GM23338 (cell line): Measurements from ENCODE around the gene SV2C. TPM values are rescaled to one million over a fixed set of nuclear protein-coding genes. Genes with fewer than 3 reads are reported as not detected.

Source experiments
- ATAC-seq: fragments of 200-7000 bp; cut with Tn5 transposase; 3 replicates; pipeline ENCODE4 v1.9.1; 2020
- DNase-seq: peaks from one replicate; pipeline ENCODE4 v3.0.0-alpha.2; 2015; ENCODE audit warnings: low spot score
- H2AFZ ChIP-seq: fragments of 200-600 bp; sonication (generic); 2 replicates; pipeline ENCODE4 v1.8.0; 2016; ENCODE audit warnings: antibody characterized with exemption, mild to moderate bottlenecking, moderate library complexity
- H3F3A ChIP-seq: fragments of 200-600 bp; sonication (generic); replicated peaks from 2 replicates; pipeline ENCODE4 v1.8.0; 2017; ENCODE audit warnings: antibody characterized with exemption, mixed run types, low read depth
- H3K27ac ChIP-seq: fragments of 200-600 bp; sonication (generic); 2 replicates; pipeline ENCODE4 v1.6.1; 2016; ENCODE audit warnings: low read depth
- H3K27me3 ChIP-seq: fragments of 200-600 bp; sonication (generic); 2 replicates; pipeline ENCODE4 v1.8.0; 2016; ENCODE audit warnings: mild to moderate bottlenecking, mixed run types, moderate library complexity; ENCODE audit not compliant: insufficient read depth
- H3K36me3 ChIP-seq: fragments of 200-600 bp; sonication (generic); 2 replicates; pipeline ENCODE4 v1.8.0; 2016; ENCODE audit warnings: mild to moderate bottlenecking; ENCODE audit not compliant: insufficient read depth
- H3K4me1 ChIP-seq: fragments of 200-600 bp; sonication (generic); 2 replicates; pipeline ENCODE4 v1.8.0; 2016; ENCODE audit warnings: mild to moderate bottlenecking, moderate library complexity; ENCODE audit not compliant: insufficient read depth
- H3K4me2 ChIP-seq: fragments of 200-600 bp; sonication (generic); 2 replicates; pipeline ENCODE4 v1.7.1; 2017; ENCODE audit warnings: mixed run types
- H3K4me3 ChIP-seq: fragments of 200-600 bp; sonication (generic); 2 replicates; pipeline ENCODE4 v1.6.1; 2016; ENCODE audit warnings: mixed run types
- H3K79me2 ChIP-seq: fragments of 200-600 bp; sonication (generic); replicated peaks from 2 replicates; pipeline ENCODE4 v1.8.0; 2017; ENCODE audit warnings: mild to moderate bottlenecking; ENCODE audit not compliant: insufficient read depth
- H3K9me2 ChIP-seq: fragments of 200-600 bp; sonication (generic); 2 replicates; pipeline ENCODE4 v1.8.0; 2017; ENCODE audit not compliant: insufficient read depth
- H4K20me1 ChIP-seq: fragments of 200-600 bp; sonication (generic); replicated peaks from 2 replicates; pipeline ENCODE4 v1.8.0; 2017; ENCODE audit warnings: mild to moderate bottlenecking; ENCODE audit not compliant: insufficient read depth
- H3K27ac Mint-ChIP-seq: 2 replicates; pipeline ENCODE4 v1.8.0; 2020; ENCODE audit warnings: inconsistent platforms, mild to moderate bottlenecking, moderate library complexity, mixed read lengths
- H3K27me3 Mint-ChIP-seq: 3 replicates; pipeline ENCODE4 v1.8.0; 2022; ENCODE audit warnings: low read depth, mild to moderate bottlenecking, moderate library complexity, mixed read lengths, inconsistent platforms; ENCODE audit not compliant: insufficient read depth, poor library complexity
- H3K36me3 Mint-ChIP-seq: 3 replicates; pipeline ENCODE4 v1.8.0; 2021; ENCODE audit warnings: low read depth, mild to moderate bottlenecking, inconsistent platforms, moderate library complexity, mixed read lengths
- H3K4me1 Mint-ChIP-seq: 3 replicates; pipeline ENCODE4 v1.8.0; 2020; ENCODE audit warnings: mild to moderate bottlenecking, inconsistent platforms, mixed read lengths
- H3K4me3 Mint-ChIP-seq: 3 replicates; pipeline ENCODE4 v1.8.0; 2021; ENCODE audit warnings: moderate library complexity, mild to moderate bottlenecking, inconsistent platforms, mixed read lengths
- H3K9me3 Mint-ChIP-seq: 3 replicates; pipeline ENCODE4 v1.8.0; 2020; ENCODE audit warnings: moderate library complexity, mild to moderate bottlenecking, inconsistent platforms, mixed read lengths
- CREB1 ChIP-seq: fragments of 250-450 bp; sonication (Bioruptor Pico); IDR thresholded peaks from 2 replicates; pipeline ENCODE4 v1.5.0; 2020; ENCODE audit warnings: low read depth, mild to moderate bottlenecking, moderate library complexity
- CTCF ChIP-seq, 2 experiments: fragments of 200-600 bp in 1 of 2; sonication (generic) in 1 of 2; conservative IDR thresholded peaks; 2 replicates each; pipeline versions ENCODE4 v1.5.1 to v1.6.1; 2016 to 2017; ENCODE audit warnings: antibody characterized with exemption in 2 of 2, low read depth in 2 of 2, mild to moderate bottlenecking in 2 of 2, moderate library complexity in 1 of 2
- ETS1 ChIP-seq: IDR thresholded peaks from 2 replicates; pipeline ENCODE4 v1.6.1; 2016; ENCODE audit warnings: antibody characterized with exemption
- EZH2 ChIP-seq: fragments of 200-600 bp; sonication (generic); IDR thresholded peaks from one replicate; pipeline ENCODE4 v1.8.0; 2017; ENCODE audit warnings: antibody characterized with exemption, mild to moderate bottlenecking, low read depth; ENCODE audit not compliant: unreplicated experiment
- EZH2phosphoT487 ChIP-seq: fragments of 200-600 bp; sonication (generic); IDR thresholded peaks from one replicate; pipeline ENCODE4 v1.8.1; 2018; ENCODE audit warnings: antibody characterized with exemption; ENCODE audit not compliant: unreplicated experiment
- JUNB ChIP-seq: IDR thresholded peaks from one replicate; pipeline ENCODE4 v1.6.1; 2016; ENCODE audit warnings: antibody characterized with exemption; ENCODE audit not compliant: unreplicated experiment
- NANOG ChIP-seq: IDR thresholded peaks from 2 replicates; pipeline ENCODE4 v1.6.1; 2016; ENCODE audit warnings: antibody characterized with exemption, borderline replicate concordance
- POLR2AphosphoS5 ChIP-seq: IDR thresholded peaks from 2 replicates; pipeline ENCODE4 v1.6.1; 2016; ENCODE audit warnings: antibody characterized with exemption, low read depth
- REST ChIP-seq: IDR thresholded peaks from one replicate; pipeline ENCODE4 v1.6.1; 2018; ENCODE audit warnings: antibody characterized with exemption; ENCODE audit not compliant: unreplicated experiment
- STAT1 ChIP-seq: IDR thresholded peaks from one replicate; pipeline ENCODE4 v1.6.1; 2016; ENCODE audit warnings: antibody characterized with exemption; ENCODE audit not compliant: unreplicated experiment
- ZNF114 ChIP-seq: fragments of 250-450 bp; sonication (Bioruptor Pico); IDR thresholded peaks from 2 replicates; pipeline ENCODE4 v1.5.0; 2020; ENCODE audit warnings: mild to moderate bottlenecking, moderate library complexity
- ZNF331 ChIP-seq: fragments of 250-450 bp; sonication (Bioruptor Pico); IDR thresholded peaks from 2 replicates; pipeline ENCODE4 v1.5.0; 2020; ENCODE audit warnings: low read depth, mild to moderate bottlenecking, moderate library complexity
- ZNF462 ChIP-seq: fragments of 250-450 bp; sonication (Bioruptor Pico); IDR thresholded peaks from 2 replicates; pipeline ENCODE4 v1.5.0; 2020; ENCODE audit warnings: mild to moderate bottlenecking, moderate library complexity
- polyA plus RNA-seq: library from polyadenylated mRNA; unstranded; fragments of >200 nt; fragmentation: Nextera tagmentation; extraction: Ambion mirVana; gene quantifications from 2 replicates; pipeline ENCODE4 v1.2.1, GENCODE V29; 2016
- total RNA-seq: library from RNA; depleted of rRNA; stranded (reverse); fragments of >200 nt; shearing (Covaris generic); gene quantifications from 2 replicates; pipeline ENCODE4 v1.2.3, GENCODE V29; 2014

Gene SV2C
- total and polyA plus RNA-seq, 2 experiments from 2014 or later: 0.05 to 0.07 TPM

- Histone ChIP-seq H3K79me2 (no peaks in the 10 kb centered on the region), H3F3A (no peaks in the 10 kb centered on the region), H2AFZ (no peak overlapping the region; the same call in 1 of the 2 replicates), H3K4me1 (no peaks in the 10 kb centered on the region; the same call in 1 of the 2 replicates), H3K4me2 (no peak overlapping the region), H3K27me3 (no peaks in the 10 kb centered on the region), H3K4me3 (no peak overlapping the region), H3K9me2 (no peaks in the 10 kb centered on the region), H4K20me1 (no peaks in the 10 kb centered on the region), H3K36me3 (no peaks in the 10 kb centered on the region; the same call in 1 of the 2 replicates), H3K27ac (no peak overlapping the region)
- Mint-ChIP-seq H3K9me3 (no peaks in the 10 kb centered on the region), H3K36me3 (no peaks in the 10 kb centered on the region), H3K4me1 (peaks cover 10% of the 10 kb centered on the region), H3K27me3 (peaks cover 2% of the 10 kb centered on the region), H3K27ac (no peak overlapping the region), H3K4me3 (no peak overlapping the region)
- TF ChIP-seq ZNF114 (CRISPR knock-in tag): no peak
- TF ChIP-seq CREB1: no peak
- no peak for TF ChIP-seq NANOG
- TF ChIP-seq STAT1: no peak
- TF ChIP-seq JUNB: no peak
- TF ChIP-seq EZH2: no peak
- no peak for TF ChIP-seq ZNF331 (CRISPR knock-in tag)
- TF ChIP-seq REST: no peak
- no peak for TF ChIP-seq EZH2phosphoT487
- TF ChIP-seq CTCF (conservative IDR thresholded peaks at IDR 0.05; ENCODE audit: low read depth in 2 of 2): no peak
- no peak for TF ChIP-seq POLR2AphosphoS5
- no peak for TF ChIP-seq ETS1
- no peak for TF ChIP-seq ZNF462 (CRISPR knock-in tag)
- ATAC-seq (no peak), DNase-seq (no peak)
Observed at GRCh38 chr5:76376148-76376865, 293.1 kb downstream of the SV2C start.
